Effector memory CD4-positive, alpha-beta T cell (primary cell): Measurements from ENCODE around the gene BRIP1.
"Not testable (repeated sequence)": the region's sequence is repeated elsewhere in the genome, so short reads cannot be mapped to it uniquely, and the experiment has no call there.

Source experiments
- DNase-seq, 3 donors: peaks; one replicate each; pipeline ENCODE4 v3.0.0-alpha.2; 2020
- H3K27ac ChIP-seq: 2 replicates; pipeline ENCODE4 v1.7.0; 2013; ENCODE audit warnings: mild to moderate bottlenecking, low read length, moderate library complexity; ENCODE audit not compliant: insufficient read depth, poor library complexity, severe bottlenecking
- H3K27me3 ChIP-seq: replicated peaks from 2 replicates; pipeline ENCODE4 v1.7.0; 2013; ENCODE audit warnings: mild to moderate bottlenecking, low read length; ENCODE audit not compliant: insufficient read depth, control insufficient read depth, poor library complexity, severe bottlenecking
- H3K36me3 ChIP-seq: 2 replicates; pipeline ENCODE4 v1.7.0; 2013; ENCODE audit warnings: mild to moderate bottlenecking, low read length, moderate library complexity; ENCODE audit not compliant: control insufficient read depth, insufficient read depth
- H3K4me1 ChIP-seq: 2 replicates; pipeline ENCODE4 v1.7.0; 2013; ENCODE audit warnings: low read length, mild to moderate bottlenecking; ENCODE audit not compliant: control insufficient read depth, insufficient read depth, poor library complexity, severe bottlenecking
- H3K4me3 ChIP-seq: 2 replicates; pipeline ENCODE4 v1.7.0; 2013; ENCODE audit warnings: low read length, low read depth, mild to moderate bottlenecking; ENCODE audit not compliant: insufficient read depth, poor library complexity, severe bottlenecking
- H3K9me3 ChIP-seq: 2 replicates; pipeline ENCODE4 v1.7.0; 2013; ENCODE audit warnings: mild to moderate bottlenecking, low read length, moderate library complexity; ENCODE audit not compliant: control insufficient read depth

Gene BRIP1

GRCh38 chr17:61834610-61835009 is 28.7 kb downstream of the BRIP1 start:
- no peaks in the 10 kb centered on the region for H3K36me3 ChIP-seq
- H3K27ac ChIP-seq: no peak overlapping the region
- no peaks in the 10 kb centered on the region for H3K9me3 ChIP-seq

GRCh38 chr17:61833536-61834193 is 29.7 kb downstream of the BRIP1 start:
- H3K4me1 ChIP-seq: no peaks in the 10 kb centered on the region

More at GRCh38 chr17:61834610-61835009, 28.7 kb downstream of the BRIP1 start:
- Histone ChIP-seq H3K4me1 (no peaks in the 10 kb centered on the region), H3K27me3 (no peaks in the 10 kb centered on the region), H3K4me3 (no peak overlapping the region)
- no peak for DNase-seq

GRCh38 chr17:61832463-61832862 is 30.9 kb downstream of the BRIP1 start:
- DNase-seq: no peak
- no peak overlapping the region for H3K27ac ChIP-seq
- H3K9me3 ChIP-seq: no peaks in the 10 kb centered on the region
- no peaks in the 10 kb centered on the region for H3K27me3 ChIP-seq
- no peak overlapping the region for H3K4me3 ChIP-seq
- no peaks in the 10 kb centered on the region for H3K36me3 ChIP-seq
- no peaks in the 10 kb centered on the region for H3K4me1 ChIP-seq

More at GRCh38 chr17:61833536-61834193, 29.7 kb downstream of the BRIP1 start:
- Histone ChIP-seq H3K9me3 (no peaks in the 10 kb centered on the region), H3K36me3 (no peaks in the 10 kb centered on the region), H3K27me3 (no peaks in the 10 kb centered on the region), H3K27ac (no peak overlapping the region), H3K4me3 (no peak overlapping the region)
- no peak for DNase-seq

GRCh38 chr17:61831099-61831498 is 32.2 kb downstream of the BRIP1 start:
- no peak overlapping the region for H3K27ac ChIP-seq
- no peak for DNase-seq
- H3K27me3 ChIP-seq: no peaks in the 10 kb centered on the region
- no peaks in the 10 kb centered on the region for H3K9me3 ChIP-seq
- H3K36me3 ChIP-seq: no peaks in the 10 kb centered on the region
- no peak overlapping the region for H3K4me3 ChIP-seq
- H3K4me1 ChIP-seq: no peaks in the 10 kb centered on the region

GRCh38 chr17:61828694-61829093 is 34.6 kb downstream of the BRIP1 start:
- Histone ChIP-seq H3K9me3 (no peaks in the 10 kb centered on the region), H3K4me1 (no peaks in the 10 kb centered on the region), H3K36me3 (no peaks in the 10 kb centered on the region), H3K4me3 (no peak overlapping the region), H3K27ac (no peak overlapping the region), H3K27me3 (no peaks in the 10 kb centered on the region)
- DNase-seq: no peak

- Histone ChIP-seq H3K4me1 (no peaks in the 10 kb centered on the region), H3K9me3 (no peaks in the 10 kb centered on the region), H3K4me3 (no peak overlapping the region), H3K27me3 (no peaks in the 10 kb centered on the region), H3K27ac (no peak overlapping the region), H3K36me3 (no peaks in the 10 kb centered on the region)
- DNase-seq: no peak
Observed at GRCh38 chr17:61827649-61828395, 35.5 kb downstream of the BRIP1 start.

- H3K4me3 ChIP-seq, H3K4me1 ChIP-seq, H3K27ac ChIP-seq, H3K36me3 ChIP-seq, H3K9me3 ChIP-seq, H3K27me3 ChIP-seq, DNase-seq: not testable (repeated sequence)
Observed at GRCh38 chr17:61826866-61827265, 36.5 kb downstream of the BRIP1 start.

GRCh38 chr17:61826198-61826597 is 37.1 kb downstream of the BRIP1 start:
- not testable (repeated sequence) for H3K4me3 ChIP-seq, H3K4me1 ChIP-seq, H3K36me3 ChIP-seq, H3K9me3 ChIP-seq, H3K27me3 ChIP-seq, DNase-seq, H3K27ac ChIP-seq

GRCh38 chr17:61825448-61826137 is 37.7 kb downstream of the BRIP1 start:
- Histone ChIP-seq H3K9me3 (no peaks in the 10 kb centered on the region), H3K36me3 (no peaks in the 10 kb centered on the region), H3K27me3 (no peaks in the 10 kb centered on the region), H3K4me3 (no peak overlapping the region), H3K27ac (no peak overlapping the region), H3K4me1 (no peaks in the 10 kb centered on the region)
- no peak for DNase-seq
